Hepatocyte (in vitro differentiated cells): ENCODE measurements around the gene SCLT1.

Experiments
- EZH2 ChIP-seq: fragments of 200-600 bp; sonication (generic); IDR thresholded peaks from 2 replicates; pipeline ENCODE4 v1.6.1; 2016; ENCODE audit warnings: antibody characterized with exemption, mild to moderate bottlenecking, borderline replicate concordance
- TF ChIP-seq, protein P1 (sequence below): fragments of 200-600 bp; sonication (generic); IDR thresholded peaks from 2 replicates; pipeline ENCODE4 v1.5.1; 2016; ENCODE audit warnings: antibody characterized with exemption, mild to moderate bottlenecking; ENCODE audit not compliant: poor library complexity

DNA sequence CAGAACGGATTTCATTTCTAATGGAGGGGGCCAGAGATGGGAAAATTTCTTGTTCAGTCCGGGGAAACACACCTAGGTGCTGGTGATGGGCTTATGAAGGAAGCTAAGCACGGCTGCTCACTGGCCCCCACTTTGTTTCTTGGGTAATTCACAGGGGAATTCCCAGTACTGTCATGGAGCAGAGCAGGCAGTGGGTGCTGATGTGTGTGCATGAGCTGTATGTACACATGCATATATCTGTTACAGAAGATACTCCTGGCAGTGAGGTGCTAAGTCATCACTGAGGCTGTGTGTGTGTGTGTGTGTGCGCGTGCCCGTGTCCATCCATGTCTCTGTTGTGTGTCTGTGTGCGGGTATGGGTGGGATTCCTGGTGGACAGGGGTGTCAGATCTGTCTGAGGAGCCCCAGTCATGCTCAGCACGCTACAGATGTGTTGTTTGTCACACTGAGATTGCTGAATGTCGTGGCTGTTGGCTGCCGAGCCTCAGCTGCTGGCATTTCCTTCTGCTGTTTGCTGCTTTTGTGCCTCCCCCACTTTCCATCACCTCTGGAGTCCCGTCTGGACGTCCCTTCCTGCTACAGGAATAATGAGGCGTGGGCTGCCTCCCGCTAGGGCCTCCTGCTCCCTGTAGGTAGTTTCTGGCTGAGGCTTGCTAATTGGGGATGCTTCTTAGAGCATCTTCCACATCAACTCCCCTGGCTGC, 230.6 kb downstream of the SCLT1 start:
- TF ChIP-seq, protein P1, sequence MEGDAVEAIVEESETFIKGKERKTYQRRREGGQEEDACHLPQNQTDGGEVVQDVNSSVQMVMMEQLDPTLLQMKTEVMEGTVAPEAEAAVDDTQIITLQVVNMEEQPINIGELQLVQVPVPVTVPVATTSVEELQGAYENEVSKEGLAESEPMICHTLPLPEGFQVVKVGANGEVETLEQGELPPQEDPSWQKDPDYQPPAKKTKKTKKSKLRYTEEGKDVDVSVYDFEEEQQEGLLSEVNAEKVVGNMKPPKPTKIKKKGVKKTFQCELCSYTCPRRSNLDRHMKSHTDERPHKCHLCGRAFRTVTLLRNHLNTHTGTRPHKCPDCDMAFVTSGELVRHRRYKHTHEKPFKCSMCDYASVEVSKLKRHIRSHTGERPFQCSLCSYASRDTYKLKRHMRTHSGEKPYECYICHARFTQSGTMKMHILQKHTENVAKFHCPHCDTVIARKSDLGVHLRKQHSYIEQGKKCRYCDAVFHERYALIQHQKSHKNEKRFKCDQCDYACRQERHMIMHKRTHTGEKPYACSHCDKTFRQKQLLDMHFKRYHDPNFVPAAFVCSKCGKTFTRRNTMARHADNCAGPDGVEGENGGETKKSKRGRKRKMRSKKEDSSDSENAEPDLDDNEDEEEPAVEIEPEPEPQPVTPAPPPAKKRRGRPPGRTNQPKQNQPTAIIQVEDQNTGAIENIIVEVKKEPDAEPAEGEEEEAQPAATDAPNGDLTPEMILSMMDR: no peak
- no peak for TF ChIP-seq EZH2
